Measurements from ENCODE around the gene PDE1C.
"Not testable (repeated sequence)": the region's sequence is repeated elsewhere in the genome, so short reads cannot be mapped to it uniquely, and the experiment has no call there.

PDE1C gene

GRCh38 chr7:32037650-32038198 lies 32.5 kb downstream of the PDE1C start:
- Mint-ChIP-seq H3K4me3 (no peak overlapping the region), H3K36me3 (no peaks in the 10 kb centered on the region), H3K4me1 (no peaks in the 10 kb centered on the region), H3K9me3 (peaks cover 11% of the 10 kb centered on the region), H3K27ac (no peak overlapping the region)
- ATAC-seq (no peak), DNase-seq (ENCODE audit: low spot score in 2 of 2) (no peak)

- Mint-ChIP-seq H3K4me1 (no peaks in the 10 kb centered on the region), H3K9me3 (peaks cover 11% of the 10 kb centered on the region), H3K36me3 (no peaks in the 10 kb centered on the region), H3K27ac (no peak overlapping the region), H3K4me3 (no peak overlapping the region)
- ATAC-seq (no peak), DNase-seq (ENCODE audit: low spot score in 2 of 2) (no peak)
These were observed 33.6 kb downstream of the PDE1C start for GRCh38 chr7:32036557-32036956.

GRCh38 chr7:32034052-32034451 lies 36.2 kb downstream of the PDE1C start:
- ATAC-seq: no peak
- no peaks in the 10 kb centered on the region for H3K4me1 Mint-ChIP-seq
- H3K4me3 Mint-ChIP-seq: no peak overlapping the region
- H3K36me3 Mint-ChIP-seq: no peaks in the 10 kb centered on the region
- DNase-seq (ENCODE audit: low spot score in 2 of 2): no peak
- no peak overlapping the region for H3K27ac Mint-ChIP-seq
- peaks cover 11% of the 10 kb centered on the region for H3K9me3 Mint-ChIP-seq

GRCh38 chr7:32033006-32033405 lies 37.2 kb downstream of the PDE1C start:
- DNase-seq (ENCODE audit: low spot score in 2 of 2) (no peak), ATAC-seq (no peak)
- no peak overlapping the region for H3K27ac Mint-ChIP-seq
- H3K4me3 Mint-ChIP-seq: no peak overlapping the region
- H3K36me3 Mint-ChIP-seq: no peaks in the 10 kb centered on the region
- H3K4me1 Mint-ChIP-seq: no peaks in the 10 kb centered on the region
- peaks cover 11% of the 10 kb centered on the region for H3K9me3 Mint-ChIP-seq

- DNase-seq (ENCODE audit: low spot score in 2 of 2): no peak
- Mint-ChIP-seq H3K27ac (no peak overlapping the region), H3K4me1 (no peaks in the 10 kb centered on the region), H3K9me3 (peaks cover 11% of the 10 kb centered on the region), H3K36me3 (no peaks in the 10 kb centered on the region), H3K4me3 (no peak overlapping the region)
- no peak for ATAC-seq
These were observed 38.0 kb downstream of the PDE1C start for GRCh38 chr7:32032211-32032610.

GRCh38 chr7:32030904-32031692 lies 39.1 kb downstream of the PDE1C start:
- DNase-seq (ENCODE audit: low spot score in 2 of 2) (no peak), ATAC-seq (no peak)
- Mint-ChIP-seq H3K36me3 (no peaks in the 10 kb centered on the region), H3K27ac (no peak overlapping the region), H3K4me1 (no peaks in the 10 kb centered on the region), H3K9me3 (peaks cover 7% of the 10 kb centered on the region), H3K4me3 (no peak overlapping the region)

GRCh38 chr7:32026083-32026425 lies 44.2 kb downstream of the PDE1C start:
- Mint-ChIP-seq H3K27ac (no peak overlapping the region), H3K9me3 (peaks cover 10% of the 10 kb centered on the region), H3K36me3 (no peaks in the 10 kb centered on the region), H3K4me1 (no peaks in the 10 kb centered on the region), H3K4me3 (no peak overlapping the region)
- no peak for DNase-seq (ENCODE audit: low spot score in 2 of 2)
- ATAC-seq: no peak

GRCh38 chr7:32025381-32026082 lies 44.7 kb downstream of the PDE1C start:
- DNase-seq (ENCODE audit: low spot score in 2 of 2): no peak
- H3K9me3 Mint-ChIP-seq: peaks cover 10% of the 10 kb centered on the region
- no peak for ATAC-seq
- H3K36me3 Mint-ChIP-seq: no peaks in the 10 kb centered on the region
- no peak overlapping the region for H3K4me3 Mint-ChIP-seq
- no peak overlapping the region for H3K27ac Mint-ChIP-seq
- no peaks in the 10 kb centered on the region for H3K4me1 Mint-ChIP-seq

- H3K9me3 Mint-ChIP-seq: peaks cover 17% of the 10 kb centered on the region
- no peak overlapping the region for H3K27ac Mint-ChIP-seq
- ATAC-seq (no peak), DNase-seq (ENCODE audit: low spot score in 2 of 2) (no peak)
- no peaks in the 10 kb centered on the region for H3K4me1 Mint-ChIP-seq
- H3K4me3 Mint-ChIP-seq: no peak overlapping the region
- H3K36me3 Mint-ChIP-seq: no peaks in the 10 kb centered on the region
These were observed 46.8 kb downstream of the PDE1C start for GRCh38 chr7:32023376-32023775.

- Mint-ChIP-seq H3K36me3 (no peaks in the 10 kb centered on the region), H3K4me1 (no peaks in the 10 kb centered on the region), H3K4me3 (no peak overlapping the region), H3K9me3 (peaks cover 19% of the 10 kb centered on the region), H3K27ac (no peak overlapping the region)
- ATAC-seq (no peak), DNase-seq (ENCODE audit: low spot score in 2 of 2) (no peak)
These were observed 47.2 kb downstream of the PDE1C start for GRCh38 chr7:32022966-32023365.

- no peak overlapping the region for H3K27ac Mint-ChIP-seq
- no peaks in the 10 kb centered on the region for H3K36me3 Mint-ChIP-seq
- DNase-seq (ENCODE audit: low spot score in 2 of 2): no peak
- H3K9me3 Mint-ChIP-seq: peaks cover 19% of the 10 kb centered on the region
- no peak overlapping the region for H3K4me3 Mint-ChIP-seq
- H3K4me1 Mint-ChIP-seq: no peaks in the 10 kb centered on the region
- ATAC-seq: no peak
These were observed 49.6 kb downstream of the PDE1C start for GRCh38 chr7:32020551-32021159.

- DNase-seq (ENCODE audit: low spot score in 2 of 2): no peak
- Mint-ChIP-seq H3K4me1 (no peaks in the 10 kb centered on the region), H3K27ac (no peak overlapping the region), H3K36me3 (no peaks in the 10 kb centered on the region), H3K9me3 (peaks cover 18% of the 10 kb centered on the region), H3K4me3 (no peak overlapping the region)
- ATAC-seq: no peak
These were observed 51.2 kb downstream of the PDE1C start for GRCh38 chr7:32018845-32019578.

- no peak for ATAC-seq
- H3K4me1 Mint-ChIP-seq: no peaks in the 10 kb centered on the region
- H3K27ac Mint-ChIP-seq: no peak overlapping the region
- H3K4me3 Mint-ChIP-seq: no peak overlapping the region
- H3K36me3 Mint-ChIP-seq: no peaks in the 10 kb centered on the region
- H3K9me3 Mint-ChIP-seq: peaks cover 22% of the 10 kb centered on the region
- no peak for DNase-seq (ENCODE audit: low spot score in 2 of 2)
These were observed 55.1 kb downstream of the PDE1C start for GRCh38 chr7:32015133-32015532.

- H3K27ac Mint-ChIP-seq; H3K36me3 Mint-ChIP-seq; H3K4me1 Mint-ChIP-seq; H3K4me3 Mint-ChIP-seq; ATAC-seq; DNase-seq (ENCODE audit: low spot score in 2 of 2): not testable (repeated sequence)
- H3K9me3 Mint-ChIP-seq: peaks cover 19% of the 10 kb centered on the region
These were observed 56.7 kb downstream of the PDE1C start for GRCh38 chr7:32013471-32013870.

GRCh38 chr7:32005577-32005976 lies 64.6 kb downstream of the PDE1C start:
- DNase-seq (ENCODE audit: low spot score in 2 of 2) (no peak), ATAC-seq (no peak)
- Mint-ChIP-seq H3K9me3 (peaks cover 10% of the 10 kb centered on the region), H3K4me3 (no peak overlapping the region), H3K27ac (no peak overlapping the region), H3K36me3 (no peaks in the 10 kb centered on the region), H3K4me1 (no peaks in the 10 kb centered on the region)
